H1 (cell line): ENCODE measurements around the gene VASN. TPM values are rescaled to one million over a fixed set of nuclear protein-coding genes. Genes with fewer than 3 reads are reported as not detected.

Source experiments
- CTCF ChIA-PET: fragments of 300-600 bp; sonication (Branson Sonifier 250); formaldehyde crosslinking; loops from one replicate; lab custom pipeline; 2021; ENCODE audit not compliant: partially characterized antibody; lab: Charles Lee
- POLR2A ChIA-PET: fragments of 300-600 bp; sonication (Branson Sonifier 250); formaldehyde crosslinking; loops from one replicate; lab custom pipeline; 2021; ENCODE audit warnings: inconsistent platforms; ENCODE audit not compliant: partially characterized antibody; lab: Charles Lee
- DNase-seq, 2 experiments: peaks; one replicate each; pipeline versions ENCODE4 v3.0.0 to v3.0.0-alpha.2; 2010 to 2022; ENCODE audit warnings: low spot score in 2 of 2, low read depth in 1 of 2, mixed read lengths in 1 of 2
- FAIRE-seq: peaks from 2 replicates; lab custom pipeline; 2011; peaks lifted over from hg19 to GRCh38; lab: Jason Lieb, UNC
- H2AFZ ChIP-seq: 2 replicates; pipeline ENCODE4 v1.8.1; 2012; ENCODE audit warnings: low read length, inconsistent platforms
- H2AK5ac ChIP-seq: 2 replicates; pipeline ENCODE4 v1.6.1; 2013; ENCODE audit warnings: low read depth, low read length
- H2BK120ac ChIP-seq: replicated peaks from 2 replicates; pipeline ENCODE3; 2013; ENCODE audit warnings: low read depth, low read length, inconsistent platforms
- H2BK12ac ChIP-seq: 2 replicates; pipeline ENCODE4 v1.6.1; 2013; ENCODE audit warnings: low read depth, low read length
- H2BK15ac ChIP-seq: 2 replicates; pipeline ENCODE4 v1.6.1; 2013; ENCODE audit warnings: low read length
- H2BK20ac ChIP-seq: 2 replicates; pipeline ENCODE4 v1.6.1; 2013; ENCODE audit warnings: low read length
- H2BK5ac ChIP-seq: 2 replicates; pipeline ENCODE4 v1.6.1; 2013; ENCODE audit warnings: low read depth, low read length
- H3K14ac ChIP-seq: 2 replicates; pipeline ENCODE4 v1.6.1; 2013; ENCODE audit warnings: inconsistent platforms; ENCODE audit not compliant: insufficient read length
- H3K18ac ChIP-seq: 2 replicates; pipeline ENCODE4 v1.6.1; 2013; ENCODE audit warnings: low read length; ENCODE audit errors: extremely low read depth
- H3K23ac ChIP-seq: 2 replicates; pipeline ENCODE4 v1.6.1; 2013; ENCODE audit warnings: inconsistent platforms; ENCODE audit not compliant: insufficient read length
- H3K23me2 ChIP-seq: 2 replicates; pipeline ENCODE4 v1.6.1; 2013; ENCODE audit warnings: low read depth, low read length
- H3K27ac ChIP-seq: 2 replicates; pipeline ENCODE4 v1.6.1; 2011; ENCODE audit warnings: low read depth, low read length, inconsistent platforms
- H3K27me3 ChIP-seq, 4 experiments: replicated peaks in 1 of 4; 1 replicate in 1 of 4; 2 replicates in 3 of 4; pipeline versions ENCODE4 v1.6.1 to v1.8.1; 2011 to 2013; ENCODE audit warnings: low read length in 3 of 4, mild to moderate bottlenecking in 3 of 4, inconsistent platforms in 2 of 4, mixed read lengths in 2 of 4, moderate library complexity in 1 of 4; ENCODE audit not compliant: control insufficient read depth in 3 of 4, insufficient read depth in 3 of 4; ENCODE audit errors: extremely low read depth in 1 of 4
- H3K36me3 ChIP-seq, 4 experiments: 2 replicates each; pipeline versions ENCODE4 v1.6.1 to v1.8.1; 2011 to 2013; ENCODE audit warnings: mild to moderate bottlenecking in 4 of 4, low read length in 3 of 4, moderate library complexity in 2 of 4, control low read depth in 1 of 4, inconsistent platforms in 1 of 4; ENCODE audit not compliant: insufficient read depth in 4 of 4, control insufficient read depth in 2 of 4
- H3K4ac ChIP-seq: replicated peaks from 2 replicates; pipeline ENCODE3; 2013; ENCODE audit warnings: low read length, low read depth, mixed read lengths, inconsistent platforms; ENCODE audit not compliant: insufficient read length
- H3K4me1 ChIP-seq, 4 experiments: replicated peaks in 1 of 4; 1 replicate in 1 of 4; 2 replicates in 3 of 4; pipeline versions ENCODE4 v1.6.1 to v1.8.1; 2011 to 2013; ENCODE audit warnings: low read length in 3 of 4, inconsistent platforms in 2 of 4, mixed read lengths in 1 of 4; ENCODE audit not compliant: insufficient read depth in 4 of 4, control insufficient read depth in 3 of 4
- H3K4me2 ChIP-seq, 2 experiments: 2 replicates each; pipeline versions ENCODE4 v1.6.1 to v1.8.1; 2011 to 2013; ENCODE audit warnings: low read depth in 2 of 2, low read length in 2 of 2, control low read depth in 1 of 2, inconsistent platforms in 1 of 2, mild to moderate bottlenecking in 1 of 2; ENCODE audit not compliant: insufficient read depth in 1 of 2
- H3K4me3 ChIP-seq, 4 experiments: fragments of 200-600, 300-600 bp in 1 of 4; sonication (generic), shearing (Covaris generic), sonication (Bioruptor Twin) in 1 of 4; 2 replicates each; pipeline versions ENCODE4 v1.5.1 to v1.8.1; 2011 to 2016; ENCODE audit warnings: low read length in 4 of 4, low read depth in 3 of 4, control low read depth in 2 of 4, inconsistent platforms in 2 of 4, mild to moderate bottlenecking in 2 of 4, mixed read lengths in 1 of 4, moderate library complexity in 1 of 4; ENCODE audit not compliant: insufficient read depth in 2 of 4; ENCODE audit errors: extremely low read depth in 1 of 4
- H3K56ac ChIP-seq: replicated peaks from 2 replicates; pipeline ENCODE3; 2013; ENCODE audit warnings: low read depth, mild to moderate bottlenecking, mixed read lengths, low read length, inconsistent platforms; ENCODE audit not compliant: insufficient read length
- H3K79me1 ChIP-seq: 2 replicates; pipeline ENCODE4 v1.6.1; 2013; ENCODE audit warnings: low read depth, low read length, control low read depth
- H3K79me2 ChIP-seq, 2 experiments: 2 replicates each; pipeline versions ENCODE4 v1.6.1 to v1.8.1; 2012 to 2013; ENCODE audit warnings: low read length in 2 of 2, mild to moderate bottlenecking in 2 of 2, inconsistent platforms in 1 of 2; ENCODE audit not compliant: insufficient read depth in 2 of 2, control insufficient read depth in 1 of 2
- H3K9ac ChIP-seq, 4 experiments: replicated peaks in 1 of 4; 1 replicate in 1 of 4; 2 replicates in 3 of 4; pipeline versions ENCODE4 v1.6.1 to v1.8.1; 2011 to 2013; ENCODE audit warnings: low read depth in 3 of 4, low read length in 3 of 4, control low read depth in 2 of 4, mild to moderate bottlenecking in 2 of 4, moderate library complexity in 2 of 4, inconsistent platforms in 1 of 4; ENCODE audit errors: extremely low read depth in 1 of 4
- H3K9me3 ChIP-seq, 2 experiments: 2 replicates each; pipeline versions ENCODE4 v1.6.1 to v1.8.1; 2012 to 2013; ENCODE audit warnings: mild to moderate bottlenecking in 2 of 2, moderate library complexity in 2 of 2, control low read depth in 1 of 2, inconsistent platforms in 1 of 2, low read depth in 1 of 2, low read length in 1 of 2, mixed read lengths in 1 of 2; ENCODE audit not compliant: insufficient read depth in 2 of 2
- H4K20me1 ChIP-seq, 2 experiments: replicated peaks in 1 of 2; 2 replicates each; pipeline versions ENCODE3 to v1.8.1; 2011 to 2013; ENCODE audit warnings: inconsistent platforms in 2 of 2, low read length in 2 of 2, mild to moderate bottlenecking in 1 of 2; ENCODE audit not compliant: insufficient read depth in 2 of 2, control insufficient read depth in 1 of 2
- H4K5ac ChIP-seq: 2 replicates; pipeline ENCODE4 v1.6.1; 2013; ENCODE audit warnings: low read length, low read depth, mixed read lengths, inconsistent platforms; ENCODE audit not compliant: insufficient read length
- H4K8ac ChIP-seq: 2 replicates; pipeline ENCODE4 v1.8.0; 2013; ENCODE audit warnings: mild to moderate bottlenecking, moderate library complexity, low read length, inconsistent platforms; ENCODE audit not compliant: insufficient read depth; ENCODE audit errors: extremely low read depth
- H4K91ac ChIP-seq: replicated peaks from 2 replicates; pipeline ENCODE3; 2013; ENCODE audit warnings: low read length, mixed read lengths, inconsistent platforms; ENCODE audit not compliant: insufficient read length
- ATF2 ChIP-seq: IDR thresholded peaks from 2 replicates; pipeline ENCODE4 v1.6.1; 2012; ENCODE audit warnings: low read length, inconsistent platforms
- CTCF ChIP-seq, 3 experiments: IDR thresholded peaks; 1 replicate in 2 of 3; 2 replicates in 1 of 3; pipeline versions ENCODE4 v1.5.1 to v1.6.1; 2011; ENCODE audit warnings: low read length in 3 of 3, mild to moderate bottlenecking in 3 of 3, inconsistent platforms in 2 of 3, low read depth in 1 of 3, moderate library complexity in 1 of 3; ENCODE audit not compliant: insufficient read depth in 1 of 3; ENCODE audit errors: control extremely low read depth in 1 of 3
- KDM4A ChIP-seq: IDR thresholded peaks from one replicate; pipeline ENCODE4 v1.7.1; 2012; ENCODE audit warnings: low read depth, mild to moderate bottlenecking, moderate library complexity, low read length, inconsistent platforms; ENCODE audit not compliant: severe bottlenecking
- POLR2AphosphoS5 ChIP-seq: IDR thresholded peaks from 2 replicates; pipeline ENCODE4 v1.6.1; 2011; ENCODE audit warnings: low read depth, low read length
- RFX5 ChIP-seq: IDR thresholded peaks from 2 replicates; pipeline ENCODE4 v1.6.1; 2011; ENCODE audit warnings: low read depth, low read length, improper control_type of control experiment, borderline replicate concordance
- SP4 ChIP-seq: IDR thresholded peaks from 2 replicates; pipeline ENCODE4 v1.6.1; 2012; ENCODE audit warnings: low read length, inconsistent platforms
- TBP ChIP-seq: IDR thresholded peaks from 2 replicates; pipeline ENCODE4 v1.6.1; 2011; ENCODE audit warnings: low read depth, low read length, improper control_type of control experiment
- USF2 ChIP-seq: IDR thresholded peaks from 2 replicates; pipeline ENCODE4 v1.6.1; 2011; ENCODE audit warnings: low read length, improper control_type of control experiment
- WGBS, 2 experiments: shearing (Covaris generic) in 1 of 2; methylation state at CpG; one replicate each; pipeline versions ENCODE4 v1.1.6 to v1.1.7; 2013 to 2015; ENCODE audit warnings: low lambda C conversion rate in 2 of 2, mixed read lengths in 2 of 2, inconsistent platforms in 1 of 2, low coverage in 1 of 2, missing lambda C conversion rate in 1 of 2; ENCODE audit not compliant: insufficient replicate concordance in 2 of 2, insufficient coverage in 1 of 2, insufficient read length in 1 of 2; ENCODE audit errors: extremely low coverage in 1 of 2, missing lambda C conversion rate in 1 of 2; 5-methylcytosine and 5-hydroxymethylcytosine counted together
- polyA plus RNA-seq, 7 experiments: library from polyadenylated mRNA; depleted of rRNA in 3 of 7; stranded (reverse) in 5 of 7; unstranded in 2 of 7; fragments of >200 nt in 5 of 7; fragments of 200-250 nt in 2 of 7; gene quantifications; 1 replicate in 5 of 7; 2 replicates in 1 of 7; 4 replicates in 1 of 7; pipeline versions ENCODE4 v1.2.1 to v1.2.3, GENCODE V29; 2011 to 2013; ENCODE audit warnings: missing spikeins in 2 of 7, mixed read lengths in 2 of 7
- total RNA-seq: library from RNA; stranded (reverse); fragmentation: NEBNext Ultra II Directional; extraction: Animal tissue kit (Norgen Biotek cat#: 25700); gene quantifications from 2 replicates; pipeline ENCODE4 v1.2.1, GENCODE V29; 2021

Gene VASN
- total and polyA plus RNA-seq, 2 of the 8 experiments (the other 6 are each of a cell fraction or from before 2014, with no cell fraction given): 9.6 to 11.3 TPM

GRCh38 chr16:4341250-4341649 lies 30.4 kb upstream of the VASN start:
- H3K18ac ChIP-seq: no peak overlapping the region
- no peak overlapping the region for H2AK5ac ChIP-seq
- no peak overlapping the region for H3K4ac ChIP-seq
- no peak overlapping the region for H4K5ac ChIP-seq
- no peak overlapping the region for H2AFZ ChIP-seq
- H3K79me2 ChIP-seq: peaks cover 0 to 28% of the 10 kb centered on the region in 2 experiments; a peak in 3 of 4 replicates
- H2BK20ac ChIP-seq: no peak overlapping the region
- no peak overlapping the region for H3K23ac ChIP-seq
- H3K14ac ChIP-seq: no peak overlapping the region
- POLR2A ChIA-PET: interaction anchor here (0.9 to 16.2 kb wide), 4 partner anchors 8 to 66 kb away, joined by 3 to 154 read pairs (median 15); partner anchors contain the start of gene PAM16
- peaks cover 22 to 24% of the 10 kb centered on the region in 2 experiments for H4K20me1 ChIP-seq
- H3K79me1 ChIP-seq: peaks cover 9% of the 10 kb centered on the region
- no peak overlapping the region for H2BK120ac ChIP-seq
- no peaks in the 10 kb centered on the region; the same call in 1 of the 2 replicates for H3K23me2 ChIP-seq
- FAIRE-seq: no peak
- no peak for DNase-seq
- no peak overlapping the region for H3K4me3 ChIP-seq
- peaks cover 0 to 23% (median 6%) of the 10 kb centered on the region in 4 experiments; a peak in 5 of 8 replicates for H3K36me3 ChIP-seq
- no peaks in the 10 kb centered on the region; a peak in 1 of 7 replicates for H3K4me1 ChIP-seq
- H4K8ac ChIP-seq: no peak overlapping the region
- no peak overlapping the region for H2BK15ac ChIP-seq
- no peak overlapping the region for H2BK12ac ChIP-seq
- H2BK5ac ChIP-seq: no peak overlapping the region
- no peak overlapping the region; a peak in 1 of 7 replicates for H3K9ac ChIP-seq
- no peak overlapping the region for H3K27ac ChIP-seq
- H3K9me3 ChIP-seq: peaks cover 5 to 6% of the 10 kb centered on the region in 2 experiments; a peak in 1 of 4 replicates
- no peak overlapping the region for H3K4me2 ChIP-seq
- CTCF ChIA-PET: interaction anchor here (0.7 to 17.1 kb wide), 15 partner anchors 9 to 358 kb away, joined by 3 to 211 read pairs (median 7); no protein-coding TSS in a partner anchor
- H4K91ac ChIP-seq: no peak overlapping the region
- no peaks in the 10 kb centered on the region for H3K27me3 ChIP-seq
- no peak overlapping the region for H3K56ac ChIP-seq
- WGBS, 2 experiments: 95% methylated on average over 13 of the region's 13 CpGs; no CpG with 5 or more reads in 1 of the 2 experiments
- TF ChIP-seq RFX5 (no peak), ATF2 (no peak), KDM4A (no peak), POLR2AphosphoS5 (no peak), USF2 (no peak), SP4 (no peak), TBP (no peak), CTCF (IDR thresholded peaks at IDR 0.05; ENCODE audit: control extremely low read depth in 1 of 3, insufficient read depth in 1 of 3, low read depth in 1 of 3, low read length in 3 of 3) (no peak)
